Measurements from ENCODE around the gene TTC17. TPM values are rescaled to one million over a fixed set of nuclear protein-coding genes. Genes with fewer than 3 reads are reported as not detected.
"Not testable (repeated sequence)": the region's sequence is repeated elsewhere in the genome, so short reads cannot be mapped to it uniquely, and the experiment has no call there.

Gene TTC17
- total and polyA plus RNA-seq, 4 donors = 18.9 to 88.6 (median 43.5) TPM

- no peak for TF ChIP-seq REST (IDR thresholded peaks at IDR 0.05)
- no peak for TF ChIP-seq NR2F2 (IDR thresholded peaks at IDR 0.05)
- TF ChIP-seq GABPA (IDR thresholded peaks at IDR 0.05 in 1 of 2, conservative IDR thresholded peaks at IDR 0.05 in 1 of 2) = no peak
- no peak for TF ChIP-seq RAD21 (IDR thresholded peaks at IDR 0.05)
These were observed 109.2 kb downstream of the TTC17 start (continued) for GRCh38 chr11:43467958-43468357.

GRCh38 chr11:43477491-43477890 lies 118.8 kb downstream of the TTC17 start:
- 95% methylated on average over 5 of the region's 5 CpGs for WGBS
- H3K36me3 ChIP-seq (ENCODE audit: control insufficient read depth in 4 of 4, insufficient read depth in 3 of 4, low read depth in 1 of 4, low read length in 3 of 4); H3K9me3 ChIP-seq (ENCODE audit: control insufficient read depth in 4 of 4, low read length in 3 of 4); H3K27ac ChIP-seq (ENCODE audit: low read depth in 1 of 2, low read length in 2 of 2); H3K4me1 ChIP-seq (ENCODE audit: control insufficient read depth in 4 of 4, insufficient read depth in 4 of 4, low read length in 3 of 4); H3K27me3 ChIP-seq (ENCODE audit: control insufficient read depth in 4 of 4, insufficient read depth in 4 of 4, low read length in 3 of 4); H3K9ac ChIP-seq (ENCODE audit: low read depth in 1 of 2, low read length in 2 of 2); DNase-seq (ENCODE audit: low spot score); H3K4me3 ChIP-seq (ENCODE audit: low read depth in 1 of 3, low read length in 3 of 3): not testable (repeated sequence)

- no peak for DNase-seq (ENCODE audit: low spot score)
- TF ChIP-seq CTCF (IDR thresholded peaks at IDR 0.05; ENCODE audit: low read depth, low read length, missing input control) (no peak), ZBTB33 (IDR thresholded peaks at IDR 0.05) (no peak), EGR1 (IDR thresholded peaks at IDR 0.05; ENCODE audit: low read depth in 2 of 2) (no peak), TAF1 (conservative IDR thresholded peaks at IDR 0.05) (no peak), GABPA (IDR thresholded peaks at IDR 0.05 in 1 of 2, conservative IDR thresholded peaks at IDR 0.05 in 1 of 2) (no peak), JUND (IDR thresholded peaks at IDR 0.05) (no peak), RXRA (IDR thresholded peaks at IDR 0.05) (no peak)
- Histone ChIP-seq H3K9me3 (ENCODE audit: control insufficient read depth in 4 of 4, low read length in 3 of 4) (no peaks in the 10 kb centered on the region), H3K4me1 (ENCODE audit: control insufficient read depth in 4 of 4, insufficient read depth in 4 of 4, low read length in 3 of 4) (no peaks in the 10 kb centered on the region), H3K27ac (ENCODE audit: low read depth in 1 of 2, low read length in 2 of 2) (no peak overlapping the region), H3K36me3 (ENCODE audit: control insufficient read depth in 4 of 4, insufficient read depth in 3 of 4, low read depth in 1 of 4, low read length in 3 of 4) (peaks cover 0 to 12% (median 9%) of the 10 kb centered on the region in 4 donors), H3K9ac (ENCODE audit: low read depth in 1 of 2, low read length in 2 of 2) (no peak overlapping the region), H3K27me3 (ENCODE audit: control insufficient read depth in 4 of 4, insufficient read depth in 4 of 4, low read length in 3 of 4) (no peaks in the 10 kb centered on the region), H3K4me3 (ENCODE audit: low read depth in 1 of 3, low read length in 3 of 3) (no peak overlapping the region)
- 96% methylated on average over 6 of the region's 6 CpGs for WGBS
These were observed 127.4 kb downstream of the TTC17 start for GRCh38 chr11:43486141-43486540.

All from liver (tissue), 9 donors.